ENCODE data around the gene APBB1IP.

Gene APBB1IP

DNA sequence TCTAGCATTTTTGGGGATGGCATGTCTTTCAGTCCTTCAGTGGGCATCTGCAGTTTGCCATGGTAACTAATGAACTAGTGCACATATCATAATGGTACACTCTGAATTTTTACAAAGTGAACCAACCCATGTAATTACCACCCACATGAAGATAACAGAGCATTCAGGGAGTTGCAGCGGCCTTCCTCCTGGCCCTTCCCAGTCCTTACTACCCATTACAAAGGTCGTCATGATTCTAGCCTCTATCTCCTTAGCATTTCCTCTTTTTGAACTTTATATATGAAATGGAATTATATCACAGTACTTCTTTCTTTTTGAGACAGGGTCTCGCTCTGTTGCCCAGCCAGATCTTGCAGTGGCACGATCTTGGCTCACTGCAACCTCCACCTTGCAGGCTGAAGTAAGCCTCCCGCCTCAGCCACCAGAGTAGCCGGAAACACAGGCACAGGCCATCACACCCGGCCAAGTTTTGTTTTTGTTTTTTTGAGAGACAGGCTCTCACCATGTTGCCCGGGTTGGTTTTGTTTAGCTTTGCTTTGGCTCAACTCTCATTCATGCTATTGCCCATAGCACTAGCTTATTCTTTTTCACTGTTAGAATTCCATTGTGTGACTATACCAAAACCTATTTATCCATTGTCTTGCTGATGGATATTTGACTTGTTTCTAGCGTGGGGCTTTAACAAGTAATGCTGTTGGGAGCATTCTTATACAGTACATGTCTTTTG lies 79.2 kb downstream of the APBB1IP start:
- no peak for DNase-seq (ENCODE audit: low read depth)
- H3K4me3 ChIP-seq (ENCODE audit: low read depth, low read length) = no peak overlapping the region
- TF ChIP-seq CTCF (IDR thresholded peaks at IDR 0.05; ENCODE audit: control insufficient read depth, extremely low read depth, insufficient read depth) = no peak

GRCh38 chr10:26519803-26520202 lies 81.7 kb downstream of the APBB1IP start:
- DNase-seq (ENCODE audit: low read depth) = no peak
- no peak overlapping the region for H3K4me3 ChIP-seq (ENCODE audit: low read depth, low read length)
- TF ChIP-seq CTCF (IDR thresholded peaks at IDR 0.05; ENCODE audit: control insufficient read depth, extremely low read depth, insufficient read depth) = no peak

DNA sequence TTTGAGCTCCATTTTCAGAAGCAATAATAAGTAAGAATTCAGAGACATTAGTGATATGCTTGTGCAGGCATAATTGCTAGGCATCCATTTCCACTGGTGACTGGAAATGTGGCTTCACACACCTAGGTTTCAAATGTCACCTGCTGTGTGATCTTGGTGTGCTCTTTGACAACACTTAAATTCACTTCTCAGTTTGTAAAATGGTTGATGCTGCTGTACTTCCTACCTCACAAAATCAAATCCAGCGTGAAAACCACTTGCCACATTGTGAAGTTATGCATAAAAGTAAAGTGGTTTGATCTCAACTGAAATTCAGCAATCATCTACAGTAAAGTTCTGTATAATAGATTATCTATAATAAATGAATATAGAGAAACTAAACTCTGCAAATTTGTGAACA lies 82.4 kb downstream of the APBB1IP start:
- no peak for DNase-seq (ENCODE audit: low read depth)
- TF ChIP-seq CTCF (IDR thresholded peaks at IDR 0.05; ENCODE audit: control insufficient read depth, extremely low read depth, insufficient read depth) = no peak
- no peak overlapping the region for H3K4me3 ChIP-seq (ENCODE audit: low read depth, low read length)

- H3K4me3 ChIP-seq (ENCODE audit: low read depth, low read length) = no peak overlapping the region
- no peak for DNase-seq (ENCODE audit: low read depth)
- TF ChIP-seq CTCF (IDR thresholded peaks at IDR 0.05; ENCODE audit: control insufficient read depth, extremely low read depth, insufficient read depth) = no peak
Measured at GRCh38 chr10:26524161-26524896, 86.2 kb downstream of the APBB1IP start.

GRCh38 chr10:26525586-26525985 lies 87.4 kb downstream of the APBB1IP start:
- TF ChIP-seq CTCF (IDR thresholded peaks at IDR 0.05; ENCODE audit: control insufficient read depth, extremely low read depth, insufficient read depth) = no peak
- no peak for DNase-seq (ENCODE audit: low read depth)
- no peak overlapping the region for H3K4me3 ChIP-seq (ENCODE audit: low read depth, low read length)

GRCh38 chr10:26527018-26527417 lies 88.9 kb downstream of the APBB1IP start:
- H3K4me3 ChIP-seq (ENCODE audit: low read depth, low read length) = no peak overlapping the region
- TF ChIP-seq CTCF (IDR thresholded peaks at IDR 0.05; ENCODE audit: control insufficient read depth, extremely low read depth, insufficient read depth) = no peak
- DNase-seq (ENCODE audit: low read depth) = no peak

Data from LNCaP clone FGC (cell line).